HepG2 (cell line): ENCODE data around the gene UBXN2A. TPM values are rescaled to one million over a fixed set of nuclear protein-coding genes. Genes with fewer than 3 reads are reported as not detected.

Experiments
- DDIT3 ChIP-seq: sonication (generic); formaldehyde crosslinking; IDR thresholded peaks from 2 replicates; pipeline ENCODE4 v1.4.0; 2020; ENCODE audit warnings: mild to moderate bottlenecking, missing genetic modification reagents
- DZIP1 ChIP-seq: sonication (generic); formaldehyde crosslinking; IDR thresholded peaks from 2 replicates; pipeline ENCODE4 v1.5.0; 2020; ENCODE audit warnings: mild to moderate bottlenecking, missing genetic modification reagents
- LCORL ChIP-seq, 2 experiments: fragments of 450-650 bp in 1 of 2; sonication (generic) in 1 of 2; formaldehyde crosslinking in 1 of 2; IDR thresholded peaks; 2 replicates each; pipeline versions ENCODE4 v1.5.0 to v1.6.1; 2017 to 2020; ENCODE audit warnings: antibody characterized with exemption in 1 of 2, missing genetic modification reagents in 1 of 2
- MLXIP ChIP-seq: sonication (generic); formaldehyde crosslinking; IDR thresholded peaks from 2 replicates; pipeline ENCODE4 v1.9.0; 2021; ENCODE audit warnings: missing genetic modification reagents, borderline replicate concordance
- NFE2L2 ChIP-seq: fragments of 150-350 bp; IDR thresholded peaks from 2 replicates; pipeline ENCODE4 v1.6.1; 2014; ENCODE audit warnings: low read length
- RBFOX2 ChIP-seq: fragments of 200-400 bp; formaldehyde crosslinking; IDR thresholded peaks from 2 replicates; pipeline ENCODE4 v1.6.1; 2017; ENCODE audit warnings: low read depth, mild to moderate bottlenecking, low read length
- SIN3A ChIP-seq: IDR thresholded peaks from 2 replicates; pipeline ENCODE4 v1.6.1; 2011; ENCODE audit warnings: low read depth, mild to moderate bottlenecking, control low read depth, low read length, borderline replicate concordance
- SRSF4 ChIP-seq: fragments of 200-400 bp; formaldehyde crosslinking; IDR thresholded peaks from one replicate; pipeline ENCODE4 v1.6.1; 2018; ENCODE audit warnings: mild to moderate bottlenecking, low read depth, low read length, moderate library complexity; ENCODE audit not compliant: poor library complexity, severe bottlenecking
- THAP9 ChIP-seq: sonication (generic); formaldehyde crosslinking; IDR thresholded peaks from 2 replicates; pipeline ENCODE4; 2020; ENCODE audit warnings: missing genetic modification reagents, mild to moderate bottlenecking, borderline replicate concordance
- ZFP62 ChIP-seq: sonication (generic); formaldehyde crosslinking; IDR thresholded peaks from 2 replicates; pipeline ENCODE4 v1.4.0; 2020; ENCODE audit warnings: missing genetic modification reagents
- ZNF10 ChIP-seq: sonication (generic); formaldehyde crosslinking; IDR thresholded peaks from 2 replicates; pipeline ENCODE4 v1.4.0; 2020; ENCODE audit warnings: mild to moderate bottlenecking, low read depth, missing genetic modification reagents, borderline replicate concordance
- ZNF101 ChIP-seq: sonication (generic); formaldehyde crosslinking; IDR thresholded peaks from 2 replicates; pipeline ENCODE4 v1.4.0; 2020; ENCODE audit warnings: mild to moderate bottlenecking, low read depth, missing genetic modification reagents, borderline replicate concordance
- ZNF333 ChIP-seq: sonication (generic); formaldehyde crosslinking; IDR thresholded peaks from 2 replicates; pipeline ENCODE4 v1.4.0; 2020; ENCODE audit warnings: mild to moderate bottlenecking, missing genetic modification reagents, borderline replicate concordance
- ZNF33B ChIP-seq: sonication (generic); formaldehyde crosslinking; IDR thresholded peaks from 2 replicates; pipeline ENCODE4 v1.5.1; 2020; ENCODE audit warnings: mild to moderate bottlenecking, missing genetic modification reagents
- polyA plus RNA-seq, 8 experiments: library from polyadenylated mRNA; depleted of rRNA in 3 of 8; stranded (reverse) in 7 of 8; unstranded in 1 of 8; fragments of >200 nt; fragmentation: Illumina TruSeq in 4 of 8; extraction: Trizol in 4 of 8; gene quantifications; 2 replicates each; pipeline versions ENCODE4 v1.2.1 to v1.2.3, GENCODE V29; 2011 to 2016; ENCODE audit warnings: low read depth in 4 of 8, missing spikeins in 1 of 8, mixed read lengths in 1 of 8; ENCODE audit not compliant: insufficient read depth in 1 of 8
- total RNA-seq, 5 experiments: library from RNA; depleted of rRNA; stranded (reverse); fragments of >200 nt; fragmentation: Illumina TruSeq; extraction: Trizol; gene quantifications; 2 replicates each; pipeline ENCODE4 v1.2.3, GENCODE V29; 2016; ENCODE audit warnings: low read depth in 1 of 5

The UBXN2A gene
- total and polyA plus RNA-seq, 2 of the 13 experiments (the other 11 are each of a cell fraction or from before 2014, with no cell fraction given), result 8.3 to 20.9 TPM

GRCh38 chr2:24046930-24047702 lies 106.9 kb downstream of the UBXN2A start, which contains the start of gene WDCP (continued):
- TF ChIP-seq THAP9 (CRISPR knock-in tag) (peak; percentile 74; the same call in 1 of the 2 replicates), ZNF33B (CRISPR knock-in tag) (no peak), ZNF101 (no peak), SIN3A (peak; percentile 96), SRSF4 (no peak), ZNF333 (CRISPR knock-in tag) (peak; percentile 95), DDIT3 (CRISPR knock-in tag) (no peak), MLXIP (no peak), ZFP62 (CRISPR knock-in tag) (no peak), ZNF10 (CRISPR knock-in tag) (no peak), NFE2L2 (0 out of 2 replicates have a peak, but pooled peaks have one; percentile 5), DZIP1 (CRISPR knock-in tag) (no peak), RBFOX2 (peak; percentile 70), LCORL (IDR thresholded peaks at IDR 0.05) (no peak), LCORL (CRISPR knock-in tag; IDR thresholded peaks at IDR 0.05) (peak; percentile 27; the same call in 1 of the 2 replicates)
